K562 (cell line): ENCODE results near the gene ARID3B. TPM values are rescaled to one million over a fixed set of nuclear protein-coding genes. Genes with fewer than 3 reads are reported as not detected.

ENCODE experiments used
- ATAC-seq: fragments of 200-7000 bp; cut with Tn5 transposase; 3 replicates; pipeline ENCODE4 v1.9.1; 2020; ENCODE audit warnings: moderate library complexity
- BruUV-seq: library from RNA; stranded (reverse); fragments of 400-500 nt; replicated peaks from 2 replicates; lab custom pipeline; 2021; lab: Mats Ljungman, UMichigan
- CTCF ChIA-PET: fragments of 300-600 bp; formaldehyde crosslinking; extraction: SDS; loops from one replicate; lab custom pipeline; 2021; ENCODE audit warnings: low intra/inter-chr PET ratio; lab: Yijun Ruan, JAX
- POLR2A ChIA-PET: fragments of 300-600, 350-650 bp; sonication (Branson Sonifier 250); formaldehyde crosslinking; extraction: SDS; loops from one replicate; lab custom pipeline; 2021; ENCODE audit warnings: antibody characterized with exemption, inconsistent platforms; lab: Yijun Ruan, JAX
- DNase-seq, 4 experiments: peaks; one replicate each; pipeline versions ENCODE4 v3.0.0 to v3.0.0-alpha.2; 2011 to 2018; ENCODE audit warnings: low spot score in 3 of 4, mixed read lengths in 3 of 4; ENCODE audit errors: extremely low read depth in 1 of 4
- FAIRE-seq: peaks from 2 replicates; lab custom pipeline; 2011; peaks lifted over from hg19 to GRCh38; lab: Jason Lieb, UNC
- H2AFZ ChIP-seq: 2 replicates; pipeline ENCODE4 v1.6.0; 2011; ENCODE audit warnings: low read depth, low read length, control low read depth, inconsistent platforms
- H3K27ac ChIP-seq: fragments of 200-600 bp; 3 replicates; pipeline ENCODE4 v1.8.0; 2011; ENCODE audit warnings: low read depth, mild to moderate bottlenecking, control low read depth, inconsistent platforms, low read length, moderate library complexity, mixed read lengths; ENCODE audit errors: extremely low read depth
- H3K27me3 ChIP-seq, 2 experiments: fragments of 300-600 bp in 1 of 2; 2 replicates in 1 of 2; 3 replicates in 1 of 2; pipeline versions ENCODE4 v1.6.0 to v1.8.0; 2011; ENCODE audit warnings: inconsistent platforms in 2 of 2, low read length in 2 of 2, mild to moderate bottlenecking in 1 of 2, mixed read lengths in 1 of 2, moderate library complexity in 1 of 2; ENCODE audit not compliant: control insufficient read depth in 2 of 2, insufficient read depth in 2 of 2
- H3K36me3 ChIP-seq: fragments of 300-600 bp; 3 replicates; pipeline ENCODE4 v1.8.0; 2011; ENCODE audit warnings: mild to moderate bottlenecking, low read length, inconsistent platforms; ENCODE audit not compliant: control insufficient read depth, insufficient read depth
- H3K4me1 ChIP-seq, 2 experiments: fragments of 200-600 bp in 1 of 2; replicated peaks in 1 of 2; 2 replicates in 1 of 2; 3 replicates in 1 of 2; pipeline versions ENCODE4 v1.5.1 to v1.8.0; 2011; ENCODE audit warnings: inconsistent platforms in 2 of 2, low read length in 2 of 2, mild to moderate bottlenecking in 1 of 2, mixed read lengths in 1 of 2, moderate library complexity in 1 of 2; ENCODE audit not compliant: control insufficient read depth in 2 of 2, insufficient read depth in 2 of 2
- H3K4me2 ChIP-seq: 2 replicates; pipeline ENCODE4 v1.6.1; 2011; ENCODE audit warnings: low read length, control low read depth, inconsistent platforms, mixed read lengths; ENCODE audit not compliant: insufficient read depth
- H3K4me3 ChIP-seq: fragments of 200-600 bp; sonication (generic), shearing (Covaris generic); 2 replicates; pipeline ENCODE4 v1.5.1; 2016; ENCODE audit warnings: control low read depth, inconsistent platforms
- H3K79me2 ChIP-seq: fragments of 200-600 bp; 3 replicates; pipeline ENCODE4 v1.8.0; 2011; ENCODE audit warnings: low read length, inconsistent platforms; ENCODE audit not compliant: control insufficient read depth, insufficient read depth
- H3K9ac ChIP-seq, 2 experiments: 2 replicates each; pipeline versions ENCODE4 v1.6.0 to v1.6.1; 2011; ENCODE audit warnings: low read depth in 2 of 2, low read length in 2 of 2, control low read depth in 1 of 2, inconsistent platforms in 1 of 2, mild to moderate bottlenecking in 1 of 2, mixed read lengths in 1 of 2; ENCODE audit not compliant: insufficient read depth in 1 of 2
- H3K9me1 ChIP-seq: one replicate; pipeline ENCODE4 v1.6.0; 2011; ENCODE audit warnings: inconsistent platforms, mild to moderate bottlenecking, low read length, moderate library complexity; ENCODE audit not compliant: control insufficient read depth, insufficient read depth
- H3K9me3 ChIP-seq: replicated peaks from 2 replicates; pipeline ENCODE4 v1.5.1; 2011; ENCODE audit warnings: low read depth, low read length, inconsistent platforms; ENCODE audit not compliant: control insufficient read depth, insufficient read depth
- H4K20me1 ChIP-seq: replicated peaks from 2 replicates; pipeline ENCODE4 v1.6.1; 2011; ENCODE audit warnings: low read length, inconsistent platforms, mixed read lengths; ENCODE audit not compliant: control insufficient read depth, insufficient read depth
- ETV1 ChIP-seq: fragments of 450-650 bp; conservative IDR thresholded peaks from 2 replicates; pipeline ENCODE4 v1.6.1; 2016; ENCODE audit warnings: missing genetic modification characterization, control low read depth, low read depth, missing compliant biosample characterization
- EZH2 ChIP-seq: IDR thresholded peaks from 2 replicates; pipeline ENCODE4 v1.6.1; 2012; ENCODE audit warnings: low read depth, mild to moderate bottlenecking, inconsistent platforms, low read length, borderline replicate concordance
- GATA2 ChIP-seq: sonication (generic); formaldehyde crosslinking; IDR thresholded peaks from 2 replicates; pipeline ENCODE4 v1.4.0; 2020; ENCODE audit warnings: mild to moderate bottlenecking, missing genetic modification reagents
- KDM1A ChIP-seq, 2 experiments: fragments of 450-650 bp; IDR thresholded peaks; 2 replicates each; pipeline ENCODE4 v1.6.1; 2016; ENCODE audit warnings: mild to moderate bottlenecking in 2 of 2
- LEF1 ChIP-seq: fragments of 450-650 bp; IDR thresholded peaks from 2 replicates; pipeline ENCODE4 v1.6.1; 2016; ENCODE audit warnings: mild to moderate bottlenecking
- MYNN ChIP-seq, 2 experiments: sonication (generic); formaldehyde crosslinking in 1 of 2; IDR thresholded peaks; 2 replicates each; pipeline versions ENCODE4 v1.5.0 to v1.6.1; 2016 to 2020; ENCODE audit warnings: antibody characterized with exemption in 1 of 2, missing genetic modification reagents in 1 of 2
- PBX2 ChIP-seq, 2 experiments: IDR thresholded peaks in 1 of 2; conservative IDR thresholded peaks in 1 of 2; 2 replicates each; pipeline ENCODE4 v1.6.1; 2016; ENCODE audit warnings: low read depth in 2 of 2, mild to moderate bottlenecking in 1 of 2, missing compliant biosample characterization in 1 of 2, missing genetic modification characterization in 1 of 2, moderate library complexity in 1 of 2
- SIN3A ChIP-seq, 2 experiments: fragments of 150-350 bp in 1 of 2; IDR thresholded peaks; 2 replicates each; pipeline ENCODE4 v1.6.1; 2011 to 2016; ENCODE audit warnings: borderline replicate concordance in 2 of 2, low read depth in 2 of 2, low read length in 2 of 2, mild to moderate bottlenecking in 2 of 2, moderate library complexity in 2 of 2; ENCODE audit not compliant: control insufficient read depth in 1 of 2
- SMAD4 ChIP-seq: fragments of 250-450 bp; sonication (Bioruptor Pico); conservative IDR thresholded peaks from 2 replicates; pipeline ENCODE4 v1.8.0; 2021; ENCODE audit warnings: inconsistent platforms, mild to moderate bottlenecking, moderate library complexity
- SPI1 ChIP-seq: IDR thresholded peaks from 2 replicates; pipeline ENCODE4 v1.6.1; 2011; ENCODE audit warnings: low read depth, low read length, control low read depth, borderline replicate concordance
- TCF3 ChIP-seq: sonication (generic); formaldehyde crosslinking; IDR thresholded peaks from 2 replicates; pipeline ENCODE4 v1.4.0; 2020; ENCODE audit warnings: mild to moderate bottlenecking, missing genetic modification reagents
- TEAD1 ChIP-seq, 2 experiments: fragments of 450-650 bp in 1 of 2; sonication (generic) in 1 of 2; formaldehyde crosslinking; IDR thresholded peaks; 2 replicates each; pipeline versions ENCODE4 v1.4.0 to v1.8.0; 2020 to 2022; ENCODE audit warnings: mild to moderate bottlenecking in 2 of 2, missing genetic modification reagents in 1 of 2
- ZNF717 ChIP-seq: fragments of 250-450 bp; sonication (Bioruptor Pico); IDR thresholded peaks from 2 replicates; pipeline ENCODE4 v1.5.0; 2021
- ZNF766 ChIP-seq: fragments of 200-800 bp; sonication (Bioruptor generic); conservative IDR thresholded peaks from 2 replicates; pipeline ENCODE4 v1.6.1; 2016; ENCODE audit warnings: missing genetic modification characterization, missing compliant biosample characterization
- WGBS: fragments of 100-300 bp; shearing (Covaris generic); methylation state at CpG from one replicate; pipeline ENCODE4 v1.1.6; 2016; ENCODE audit warnings: low coverage, mixed read lengths; ENCODE audit not compliant: insufficient coverage; ENCODE audit errors: missing lambda C conversion rate; 5-methylcytosine and 5-hydroxymethylcytosine counted together
- in situ Hi-C: fragments of 300-500 bp; cut with MboI; formaldehyde crosslinking; loops from 4 replicates; pipeline ENCODE4 v1.15.0; 2018; ENCODE audit warnings: inconsistent platforms, mixed read lengths
- intact Hi-C: fragments of 100-400 bp; cut with micrococcal nuclease; formaldehyde crosslinking; loops from 2 replicates; pipeline ENCODE4 v1.14.2; 2022
- polyA plus RNA-seq, 8 experiments: library from polyadenylated mRNA; depleted of rRNA in 4 of 8; stranded (reverse) in 5 of 8; unstranded in 3 of 8; fragments of >200 nt; fragmentation: Nextera tagmentation in 2 of 8; fragmentation: Illumina TruSeq in 1 of 8; extraction: Ambion mirVana in 2 of 8; extraction: Trizol in 1 of 8; gene quantifications; 2 replicates each; pipeline versions ENCODE4 v1.2.1 to v1.2.3, GENCODE V29; 2011 to 2014; ENCODE audit warnings: inconsistent platforms in 1 of 8, missing spikeins in 1 of 8
- total RNA-seq, 7 experiments: library from RNA; depleted of rRNA in 6 of 7; stranded (reverse); fragments of >200 nt in 6 of 7; fragmentation: Illumina TruSeq in 2 of 7; extraction: Trizol in 2 of 7; gene quantifications; 2 replicates each; pipeline versions ENCODE4 v1.2.1 to v1.2.3, GENCODE V29; 2011 to 2021; ENCODE audit warnings: low replicate concordance in 1 of 7
- TF ChIP-seq, protein P1 (sequence below), 2 experiments: fragments of 450-650 bp; conservative IDR thresholded peaks; 2 replicates each; pipeline ENCODE4 v1.6.1; 2017; ENCODE audit warnings: mild to moderate bottlenecking in 2 of 2, moderate library complexity in 2 of 2

ARID3B gene
- total and polyA plus RNA-seq, 9 of the 15 experiments (the other 6 are each of a cell fraction or from before 2014, with no cell fraction given): 0.32 to 15.1 (median 7.1) TPM

DNA sequence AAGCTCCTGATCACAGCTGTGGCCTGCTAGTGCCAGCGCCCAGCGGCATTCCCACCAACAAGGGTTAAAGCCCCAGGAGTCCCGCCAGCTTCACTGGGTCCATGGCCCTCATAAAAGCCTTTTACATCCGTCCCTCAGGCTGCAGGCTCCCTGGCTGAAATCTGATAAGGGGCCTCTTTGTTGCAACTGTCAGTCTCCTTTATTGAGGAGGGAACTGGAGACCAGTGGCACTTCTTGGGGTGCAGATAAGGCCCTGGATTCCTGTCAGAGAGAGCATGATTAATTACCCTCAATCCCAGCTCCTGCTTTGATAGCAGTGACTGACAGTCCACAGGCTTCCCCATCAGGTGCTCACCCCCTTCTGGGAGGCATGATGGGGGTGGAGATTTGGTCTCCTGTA, 43.8 kb downstream of the ARID3B start:
- Histone ChIP-seq H2AFZ (no peak overlapping the region), H3K9ac (no peak overlapping the region), H4K20me1 (peaks cover 27% of the 10 kb centered on the region), H3K9me3 (no peaks in the 10 kb centered on the region), H3K79me2 (no peaks in the 10 kb centered on the region), H3K4me1 (peaks cover 20 to 27% of the 10 kb centered on the region in 2 experiments; a peak in 4 of 5 replicates), H3K4me2 (no peak overlapping the region), H3K9me1 (peaks cover 12% of the 10 kb centered on the region), H3K36me3 (peaks cover 3% of the 10 kb centered on the region; the same call in 2 of the 3 replicates), H3K4me3 (no peak overlapping the region), H3K27me3 (no peaks in the 10 kb centered on the region), H3K27ac (no peak overlapping the region)
- in situ Hi-C loops (no loop called here), intact Hi-C loops (loop anchor here (2.0 kb wide), 1 partner anchor 38 kb away; no protein-coding TSS in a partner anchor)
- WGBS: 6% methylated on average over 4 of the region's 4 CpGs
- CTCF ChIA-PET: no interaction called here
- peak; percentile 76 for ATAC-seq
- peak; percentile 64 to 78 (median 73) for DNase-seq
- peak; percentile 86 for FAIRE-seq
- POLR2A ChIA-PET: interaction anchor here (0.6 to 1.4 kb wide), 4 partner anchors 8 to 26 kb away, joined by 3 to 4 read pairs (median 4); no protein-coding TSS in a partner anchor
- BruUV-seq: no TSS peak
- peak; percentile 46; the same call in 1 of the 2 replicates for TF ChIP-seq MYNN (IDR thresholded peaks at IDR 0.05)
- no peak for TF ChIP-seq MYNN (CRISPR knock-in tag; IDR thresholded peaks at IDR 0.05)
- no peak for TF ChIP-seq SIN3A (IDR thresholded peaks at IDR 0.05; ENCODE audit: borderline replicate concordance in 2 of 2, control insufficient read depth in 1 of 2, low read depth in 2 of 2, low read length in 2 of 2)
- peak; percentile 60; the same call in 1 of the 2 replicates for TF ChIP-seq GATA2 (CRISPR knock-in tag)
- TF ChIP-seq, protein P1, sequence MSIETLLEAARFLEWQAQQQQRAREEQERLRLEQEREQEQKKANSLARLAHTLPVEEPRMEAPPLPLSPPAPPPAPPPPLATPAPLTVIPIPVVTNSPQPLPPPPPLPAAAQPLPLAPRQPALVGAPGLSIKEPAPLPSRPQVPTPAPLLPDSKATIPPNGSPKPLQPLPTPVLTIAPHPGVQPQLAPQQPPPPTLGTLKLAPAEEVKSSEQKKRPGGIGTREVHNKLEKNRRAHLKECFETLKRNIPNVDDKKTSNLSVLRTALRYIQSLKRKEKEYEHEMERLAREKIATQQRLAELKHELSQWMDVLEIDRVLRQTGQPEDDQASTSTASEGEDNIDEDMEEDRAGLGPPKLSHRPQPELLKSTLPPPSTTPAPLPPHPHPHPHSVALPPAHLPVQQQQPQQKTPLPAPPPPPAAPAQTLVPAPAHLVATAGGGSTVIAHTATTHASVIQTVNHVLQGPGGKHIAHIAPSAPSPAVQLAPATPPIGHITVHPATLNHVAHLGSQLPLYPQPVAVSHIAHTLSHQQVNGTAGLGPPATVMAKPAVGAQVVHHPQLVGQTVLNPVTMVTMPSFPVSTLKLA (conservative IDR thresholded peaks at IDR 0.05): peak in 1 of 2 experiments; percentile 24; a peak in 1 of 4 replicates
- TF ChIP-seq SPI1: 0 out of 2 replicates have a peak, but pooled peaks have one; percentile 44
- TF ChIP-seq LEF1: no peak; the same call in 1 of the 2 replicates
- TF ChIP-seq PBX2 (CRISPR knock-in tag; IDR thresholded peaks at IDR 0.05; ENCODE audit: low read depth): peak; percentile 86
- TF ChIP-seq PBX2 (tag; conservative IDR thresholded peaks at IDR 0.05; ENCODE audit: low read depth): peak; percentile 98
- peak in 1 of 2 experiments; percentile 63; a peak in 1 of 4 replicates for TF ChIP-seq TEAD1 (CRISPR knock-in tag; IDR thresholded peaks at IDR 0.05)
- peak; percentile 63 for TF ChIP-seq TCF3 (CRISPR knock-in tag)
- TF ChIP-seq EZH2: no peak
- TF ChIP-seq SMAD4 (CRISPR knock-in tag): peak; percentile 70
- 0 out of 2 replicates have a peak, but pooled peaks have one; percentile 10 for TF ChIP-seq ETV1 (tag)
- no peak for TF ChIP-seq ZNF717
- 0 out of 2 replicates have a peak, but pooled peaks have one; percentile 28 for TF ChIP-seq ZNF766
- peak; percentile 95 for TF ChIP-seq KDM1A (IDR thresholded peaks at IDR 0.05)
